PFSK-1 (cell line): ENCODE data around the gene HIBCH.

ENCODE experiments used
- FOXP2 ChIP-seq: optimal IDR thresholded peaks from 2 replicates; pipeline ENCODE3; 2011; ENCODE audit warnings: borderline replicate concordance, control low read depth, inconsistent platforms; ENCODE audit not compliant: insufficient read depth; ENCODE audit errors: extremely low read length, extremely low read depth
- POLR2AphosphoS5 ChIP-seq: IDR thresholded peaks from 2 replicates; pipeline ENCODE4 v1.6.1; 2012; ENCODE audit warnings: low read depth, mild to moderate bottlenecking, control low read depth, low read length, moderate library complexity
- REST ChIP-seq, 2 experiments: IDR thresholded peaks; 2 replicates each; pipeline versions ENCODE4 v1.6.1 to v1.8.0; 2011 to 2012; ENCODE audit warnings: low read depth in 2 of 2, low read length in 2 of 2, control low read depth in 1 of 2, inconsistent platforms in 1 of 2, mild to moderate bottlenecking in 1 of 2, moderate library complexity in 1 of 2; ENCODE audit not compliant: insufficient read depth in 1 of 2
- SIN3A ChIP-seq: IDR thresholded peaks from 2 replicates; pipeline ENCODE4 v1.6.1; 2012; ENCODE audit warnings: mild to moderate bottlenecking, low read length, moderate library complexity, borderline replicate concordance; ENCODE audit not compliant: insufficient read depth
- TAF1 ChIP-seq: IDR thresholded peaks from 2 replicates; pipeline ENCODE4 v1.6.1; 2012; ENCODE audit warnings: low read length, control low read depth, borderline replicate concordance; ENCODE audit not compliant: insufficient read depth

HIBCH gene

DNA sequence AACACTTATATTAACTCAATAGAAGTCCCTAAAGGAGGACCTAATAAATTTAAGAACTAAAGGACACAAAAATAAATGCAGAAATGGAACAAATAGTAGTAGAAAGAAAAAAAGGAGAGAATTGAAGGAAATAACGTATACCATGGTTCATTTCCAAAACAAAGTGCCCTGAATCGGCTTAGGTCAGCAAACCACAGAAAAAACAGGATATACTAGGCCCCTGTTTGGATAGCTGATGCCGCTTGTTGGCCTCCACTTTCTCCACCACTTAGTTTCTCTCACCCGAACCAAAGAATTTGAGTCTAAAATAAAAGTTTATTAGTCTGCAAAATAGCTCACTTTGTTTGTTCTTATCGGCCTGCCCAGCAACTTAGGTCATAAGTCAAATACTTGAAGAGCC lies 100.4 kb downstream of the HIBCH start:
- TF ChIP-seq TAF1 (no peak), FOXP2 (no peak), POLR2AphosphoS5 (no peak), SIN3A (no peak), REST (IDR thresholded peaks at IDR 0.05; ENCODE audit: insufficient read depth in 1 of 2, low read depth in 2 of 2, low read length in 2 of 2) (no peak)

GRCh38 chr2:190217616-190218015 lies 102.0 kb downstream of the HIBCH start:
- TF ChIP-seq TAF1, result no peak
- no peak for TF ChIP-seq FOXP2
- no peak for TF ChIP-seq POLR2AphosphoS5
- TF ChIP-seq SIN3A, result no peak
- TF ChIP-seq REST (IDR thresholded peaks at IDR 0.05; ENCODE audit: insufficient read depth in 1 of 2, low read depth in 2 of 2, low read length in 2 of 2), result no peak

GRCh38 chr2:190216829-190217228 lies 102.8 kb downstream of the HIBCH start:
- TF ChIP-seq SIN3A, result no peak

DNA sequence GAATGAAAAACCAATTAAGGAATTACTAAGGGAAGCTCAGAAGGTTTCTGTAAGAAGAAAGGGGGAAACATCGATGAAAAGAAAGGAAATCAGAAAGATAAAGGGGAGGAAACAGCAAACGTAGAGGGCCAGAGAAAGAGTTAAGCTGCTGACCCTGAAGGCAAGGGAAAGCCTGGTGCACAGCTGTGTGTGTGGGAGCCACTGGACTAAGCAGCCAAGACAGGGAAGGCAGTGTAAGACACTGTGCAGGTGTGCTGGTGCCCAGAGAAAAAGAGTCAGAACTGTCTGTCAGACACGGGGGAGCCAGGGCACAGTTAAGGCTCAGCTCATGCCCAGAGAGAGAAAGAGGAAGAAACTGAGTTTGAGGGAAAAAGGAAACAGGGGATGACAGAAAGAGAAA lies 104.0 kb downstream of the HIBCH start:
- no peak for TF ChIP-seq REST (IDR thresholded peaks at IDR 0.05; ENCODE audit: insufficient read depth in 1 of 2, low read depth in 2 of 2, low read length in 2 of 2)
- TF ChIP-seq TAF1, result no peak
- no peak for TF ChIP-seq FOXP2
- TF ChIP-seq POLR2AphosphoS5, result no peak
- no peak for TF ChIP-seq SIN3A

DNA sequence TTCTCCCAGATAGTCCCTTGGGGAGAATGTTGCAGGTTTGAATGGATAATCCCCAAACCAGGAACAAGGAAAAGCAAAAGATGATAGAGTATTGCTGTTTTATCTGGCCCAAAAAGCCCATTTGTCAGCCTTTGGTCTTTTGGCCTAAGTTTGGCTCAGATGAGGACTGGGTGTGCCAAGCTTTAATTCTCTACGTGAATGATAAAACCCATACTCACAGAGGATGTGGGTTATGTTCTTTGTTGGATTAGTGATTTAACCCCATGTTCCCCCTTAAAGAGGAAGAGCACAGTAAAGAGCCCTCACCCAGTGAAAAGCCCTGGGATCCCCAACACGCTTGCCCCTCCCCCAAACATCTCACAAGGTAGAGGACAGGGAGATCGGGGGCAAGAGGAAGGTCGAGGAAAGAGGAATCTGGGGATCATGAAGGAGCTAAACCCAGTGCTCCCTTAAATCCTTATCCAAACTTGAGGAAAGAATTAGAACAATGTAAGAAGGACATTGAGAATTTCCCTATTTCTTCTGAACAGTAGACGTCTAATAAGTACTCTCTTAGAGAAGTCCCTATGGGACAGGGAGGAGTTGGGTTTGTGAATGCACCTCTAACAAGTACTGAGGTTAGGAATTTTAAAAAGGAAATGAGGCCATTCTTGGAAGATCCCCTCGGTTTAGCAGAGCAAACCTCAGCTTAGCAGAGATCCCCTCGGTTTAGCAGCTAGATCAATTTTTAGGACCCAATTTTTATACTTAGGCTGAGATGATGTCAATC lies 105.0 kb downstream of the HIBCH start:
- TF ChIP-seq POLR2AphosphoS5 (no peak), REST (IDR thresholded peaks at IDR 0.05; ENCODE audit: insufficient read depth in 1 of 2, low read depth in 2 of 2, low read length in 2 of 2) (no peak), SIN3A (no peak), TAF1 (no peak), FOXP2 (no peak)
